NCI-H2081 (cell line): ENCODE measurements around the gene MED10.

Source experiments
- DNase-seq, 2 experiments: peaks; one replicate each; lab custom pipeline; 2025; lab: John Stamatoyannopoulos, UW

MED10 gene, protein sequence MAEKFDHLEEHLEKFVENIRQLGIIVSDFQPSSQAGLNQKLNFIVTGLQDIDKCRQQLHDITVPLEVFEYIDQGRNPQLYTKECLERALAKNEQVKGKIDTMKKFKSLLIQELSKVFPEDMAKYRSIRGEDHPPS

DNA sequence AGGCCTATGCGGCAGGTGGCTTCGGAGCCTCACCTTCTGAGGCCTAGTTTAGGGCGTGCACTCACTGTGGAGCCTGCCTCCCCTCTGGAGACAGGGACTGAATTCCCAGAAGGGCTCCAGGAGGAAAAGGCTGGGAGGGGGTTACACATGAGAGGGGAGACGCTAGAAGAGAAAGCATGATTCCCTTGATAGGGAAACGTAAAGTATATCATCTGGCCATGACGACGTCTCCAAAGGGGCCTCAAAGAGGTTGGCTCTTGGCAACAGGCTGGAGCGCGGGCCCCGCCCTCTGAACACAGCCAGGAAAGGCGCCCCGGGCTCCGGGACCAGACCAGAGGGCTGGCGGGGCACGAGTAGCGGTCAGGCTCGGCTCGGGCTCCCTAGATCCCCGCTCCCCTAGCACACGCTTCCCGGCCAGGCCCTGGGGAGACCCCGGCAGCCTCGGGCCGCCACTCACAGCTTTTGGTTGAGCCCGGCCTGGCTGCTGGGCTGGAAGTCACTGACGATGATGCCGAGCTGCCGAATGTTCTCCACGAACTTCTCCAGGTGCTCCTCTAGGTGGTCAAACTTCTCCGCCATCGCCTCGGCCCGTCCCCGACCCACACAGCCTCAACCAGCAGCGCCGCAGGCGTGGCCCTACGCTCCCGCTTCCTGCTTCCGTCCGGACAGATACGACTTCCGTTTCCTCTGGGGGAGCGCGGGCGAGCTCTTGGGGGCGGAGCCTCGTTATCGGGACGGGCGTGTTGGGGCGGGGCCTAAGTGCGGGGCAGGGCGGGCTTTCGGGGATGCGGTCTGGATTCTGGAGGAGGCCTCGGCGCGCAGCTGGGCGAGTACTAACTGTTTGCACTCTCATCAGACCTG is at the start of gene MED10:
MED10 (minus strand) TSS at position 643 of the 861 bp plus-strand sequence; CDS start at position 579, 64 bp downstream.
- peak; percentile 98 for DNase-seq

DNA sequence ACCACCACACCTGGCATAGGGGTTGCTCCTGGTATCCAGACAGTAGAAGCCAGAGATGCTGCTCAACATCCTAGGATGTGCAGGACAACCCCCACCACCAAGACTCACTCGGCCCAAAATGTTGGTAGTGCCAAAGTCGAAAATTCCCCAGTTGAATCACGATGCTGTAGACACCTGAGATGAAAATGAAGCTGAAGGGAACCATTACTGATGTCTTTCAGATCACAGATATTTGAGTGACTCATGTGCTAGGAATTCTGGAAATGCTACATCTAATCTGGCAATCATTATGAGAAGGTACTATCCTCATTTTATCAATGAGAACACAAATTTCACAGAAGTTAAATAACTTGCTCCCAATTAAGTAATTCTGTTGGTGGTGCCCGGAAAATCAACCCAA is 49.3 kb upstream of the MED10 start:
- no peak for DNase-seq

DNA sequence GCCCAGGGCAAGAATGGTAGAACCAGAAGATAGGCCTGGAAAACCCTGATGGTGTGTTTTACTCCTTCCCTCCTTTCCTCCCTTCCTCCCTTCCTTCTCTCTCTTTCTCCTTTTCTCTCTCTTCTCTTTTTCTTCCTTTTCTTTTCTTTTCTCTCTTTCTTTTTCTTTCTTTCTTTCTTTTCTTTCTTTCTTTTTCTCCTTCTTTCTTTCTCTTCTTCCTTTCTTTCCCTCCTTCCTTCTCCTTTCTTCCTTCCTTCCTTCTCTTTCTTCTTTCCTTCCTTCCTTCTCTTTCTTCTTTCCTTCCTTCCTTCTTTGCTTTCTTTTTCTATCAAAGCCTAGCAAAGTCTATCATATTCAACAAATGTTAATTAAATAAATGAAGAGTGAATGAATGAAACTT is 46.4 kb upstream of the MED10 start:
- DNase-seq = no peak

DNA sequence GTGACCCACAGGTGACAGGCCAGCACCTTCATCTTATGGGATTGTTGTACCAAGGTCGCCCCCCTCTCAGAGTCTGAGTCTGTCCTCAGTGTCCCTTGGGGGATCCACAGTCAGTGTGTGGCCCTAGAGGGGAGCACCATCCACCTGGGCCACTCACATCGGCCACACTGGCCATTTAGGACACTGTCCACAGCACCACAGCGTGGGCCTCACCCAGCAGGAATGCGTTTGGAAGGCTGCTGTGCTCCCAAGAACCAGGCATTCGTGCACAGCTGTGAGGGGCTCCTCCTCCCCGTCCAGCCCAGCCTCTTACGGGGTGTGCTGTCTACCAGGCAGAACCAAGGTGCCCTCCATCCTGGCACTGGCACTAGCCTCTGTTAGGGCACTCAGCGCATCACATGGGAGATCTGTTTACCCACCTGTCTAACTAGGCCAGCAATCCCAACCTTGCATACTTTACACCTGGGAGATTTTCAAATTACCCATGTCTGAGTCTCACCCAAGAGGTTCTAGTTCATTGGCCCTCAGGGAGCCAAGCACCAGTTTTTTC is 45.8 kb upstream of the MED10 start:
- peak in 1 of 2 experiments; percentile 60 for DNase-seq

DNA sequence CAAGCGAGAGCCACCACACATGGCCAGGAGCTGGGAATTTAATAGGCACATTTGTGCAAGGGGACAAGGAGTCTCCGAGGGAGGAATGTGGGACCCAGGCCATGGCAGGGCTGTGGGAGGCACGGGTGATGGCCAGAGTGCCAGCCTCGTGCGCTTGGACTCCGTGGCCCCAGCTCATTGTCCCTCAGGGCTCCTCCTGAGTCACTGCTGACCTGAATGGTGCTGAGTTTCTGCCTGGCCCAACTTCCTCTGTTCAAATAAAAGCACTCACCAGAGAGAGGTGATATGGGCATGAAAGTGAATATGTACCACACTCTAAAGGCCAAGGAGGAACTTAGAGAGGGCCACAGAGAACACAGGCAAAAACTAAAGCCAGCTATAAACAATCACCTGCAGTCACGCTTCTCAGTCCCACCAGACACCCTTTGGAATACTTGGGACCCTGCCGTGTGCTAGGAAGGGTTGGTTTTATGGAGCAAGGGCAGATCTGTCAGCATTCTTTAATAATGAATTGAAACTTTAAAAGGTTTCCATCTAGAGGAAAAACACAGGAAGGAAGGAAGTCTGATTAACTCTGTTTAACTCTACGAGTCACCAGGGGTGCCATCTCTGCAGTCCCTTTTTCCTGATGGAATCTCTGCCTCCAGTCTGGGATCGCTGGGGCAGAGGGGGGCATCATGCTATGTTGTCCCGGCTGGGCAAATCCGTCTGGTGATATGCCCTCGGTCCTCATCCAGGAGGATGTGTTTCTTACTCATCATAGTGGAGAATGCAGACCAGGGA is 45.2 kb upstream of the MED10 start:
- DNase-seq = no peak

DNA sequence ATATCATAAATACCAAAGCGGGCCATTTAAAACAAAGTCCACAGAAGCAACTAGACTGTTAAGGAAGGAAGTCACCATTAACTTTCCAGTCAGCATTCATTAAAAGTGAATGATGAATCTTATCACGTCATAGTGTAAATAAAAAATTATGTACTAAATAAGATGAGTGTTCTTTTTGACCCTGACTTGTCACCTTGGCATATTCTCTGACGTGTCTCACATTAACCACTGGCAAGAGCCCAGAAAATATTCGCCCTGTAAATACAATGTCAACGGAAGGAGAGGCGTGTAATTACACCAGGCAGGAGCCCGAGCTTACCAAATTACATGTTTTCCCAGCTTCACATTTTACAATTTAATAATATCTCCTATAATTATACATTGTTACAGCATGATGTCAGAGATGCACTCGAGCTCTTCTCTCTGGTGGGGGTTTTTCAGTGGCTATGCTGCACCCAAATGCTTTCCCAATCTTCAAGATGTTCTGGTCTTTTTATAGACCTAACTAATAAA is 41.0 kb upstream of the MED10 start:
- peak; percentile 99 to 100 for DNase-seq

DNA sequence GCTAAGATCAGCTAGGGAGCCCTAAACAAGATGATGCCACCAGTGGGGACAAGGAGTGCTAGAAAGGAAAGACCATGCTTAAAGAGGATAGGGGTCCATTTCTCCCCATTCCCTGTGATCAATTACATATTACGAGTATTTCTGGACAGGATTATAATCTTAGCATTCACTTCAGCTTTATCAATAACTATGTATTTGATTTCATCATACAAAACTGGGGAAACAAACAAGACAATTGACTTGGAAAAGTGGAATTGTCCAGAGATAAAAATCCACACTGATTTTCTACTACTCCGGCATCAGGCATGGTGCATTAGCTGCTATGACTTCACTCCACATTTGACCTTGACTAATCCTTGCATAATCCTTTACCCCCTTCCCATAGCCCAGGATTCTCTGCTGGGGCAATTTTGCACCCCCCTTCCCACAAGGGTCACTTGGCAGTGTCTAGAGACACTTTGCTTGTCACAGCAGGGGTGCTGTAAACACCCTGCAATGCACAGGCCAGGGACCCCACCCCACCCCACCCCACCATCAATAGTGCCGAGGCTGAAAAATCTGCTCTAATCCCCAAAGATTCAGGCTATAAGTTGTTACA is 40.4 kb upstream of the MED10 start:
- no peak for DNase-seq

DNA sequence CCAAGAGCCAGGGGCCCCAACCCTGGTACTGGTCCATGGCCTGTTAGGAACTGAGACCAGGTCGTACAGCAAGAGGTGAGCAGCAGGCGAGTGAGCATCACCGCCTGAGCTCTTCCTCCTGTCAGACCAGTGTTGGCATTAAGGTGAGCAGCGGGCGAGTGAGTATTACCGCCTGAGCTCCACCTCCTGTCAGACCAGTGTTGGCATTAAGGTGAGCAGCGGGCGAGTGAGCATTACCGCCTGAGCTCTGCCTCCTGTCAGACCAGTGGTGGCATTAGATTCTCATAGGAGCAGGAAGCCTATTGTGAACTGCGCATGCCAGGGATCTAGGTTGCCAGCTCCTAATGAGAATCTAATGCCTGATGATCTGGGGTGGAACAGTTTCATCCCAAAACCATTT is 39.3 kb upstream of the MED10 start:
- no peak for DNase-seq

DNA sequence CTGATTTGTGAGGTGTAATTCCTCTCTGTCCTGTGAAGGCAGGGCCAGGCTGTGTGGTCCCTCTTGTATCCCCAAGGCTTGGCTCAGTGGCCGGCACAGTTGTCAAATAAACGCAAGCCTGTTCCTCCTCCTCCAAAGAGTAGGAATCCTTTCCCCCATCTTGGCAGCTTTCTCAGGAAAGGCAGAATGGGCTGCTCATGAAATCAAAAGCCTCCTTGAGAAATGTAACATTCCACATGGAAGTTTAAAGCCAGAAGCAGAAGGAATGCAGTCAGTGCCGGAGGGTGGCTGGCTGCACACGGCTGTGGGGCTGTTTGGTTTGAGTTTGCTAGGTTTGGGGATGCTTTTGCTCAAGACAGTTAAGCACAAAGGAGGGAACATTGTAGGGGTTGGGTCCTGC is 34.5 kb upstream of the MED10 start:
- no peak for DNase-seq

DNA sequence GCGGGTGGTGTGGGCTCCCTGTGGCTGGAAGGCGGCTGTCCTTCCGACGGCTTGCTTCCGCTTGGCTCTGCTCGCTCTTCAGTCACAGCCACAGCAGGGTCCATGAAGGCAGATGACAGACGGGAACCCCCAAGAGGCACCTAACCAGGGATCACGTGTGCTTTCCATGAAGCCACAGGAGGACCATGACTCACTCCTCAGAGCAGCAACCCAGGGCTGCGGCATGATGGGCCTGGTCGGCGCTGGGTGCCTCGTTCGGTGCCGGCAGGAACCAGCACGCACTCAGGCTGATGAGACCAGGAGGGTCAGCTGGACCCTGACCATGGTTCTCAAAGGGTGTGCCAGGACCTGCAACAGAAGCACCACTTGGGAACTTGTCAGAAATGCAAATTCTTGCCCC is 32.8 kb upstream of the MED10 start:
- no peak for DNase-seq

DNA sequence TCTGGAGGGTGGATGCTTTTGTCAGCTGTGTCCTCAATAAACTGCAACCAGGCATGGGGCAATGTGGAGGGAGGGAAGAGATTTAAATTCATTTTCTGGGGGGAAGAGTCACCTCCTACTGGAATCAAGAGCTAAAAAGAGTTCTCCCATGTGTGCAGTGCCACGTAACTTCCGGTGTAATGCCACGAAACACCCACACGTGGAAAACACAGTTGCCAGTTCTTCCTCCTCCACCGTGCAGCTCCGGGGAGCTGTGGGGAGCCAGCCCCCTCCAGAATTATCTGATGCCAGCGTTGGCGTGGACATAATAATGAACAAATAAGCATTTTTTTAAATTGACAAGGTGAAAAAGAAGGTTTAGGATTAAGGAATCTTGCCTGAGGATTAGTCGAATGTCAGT is 32.1 kb upstream of the MED10 start:
- no peak for DNase-seq

DNA sequence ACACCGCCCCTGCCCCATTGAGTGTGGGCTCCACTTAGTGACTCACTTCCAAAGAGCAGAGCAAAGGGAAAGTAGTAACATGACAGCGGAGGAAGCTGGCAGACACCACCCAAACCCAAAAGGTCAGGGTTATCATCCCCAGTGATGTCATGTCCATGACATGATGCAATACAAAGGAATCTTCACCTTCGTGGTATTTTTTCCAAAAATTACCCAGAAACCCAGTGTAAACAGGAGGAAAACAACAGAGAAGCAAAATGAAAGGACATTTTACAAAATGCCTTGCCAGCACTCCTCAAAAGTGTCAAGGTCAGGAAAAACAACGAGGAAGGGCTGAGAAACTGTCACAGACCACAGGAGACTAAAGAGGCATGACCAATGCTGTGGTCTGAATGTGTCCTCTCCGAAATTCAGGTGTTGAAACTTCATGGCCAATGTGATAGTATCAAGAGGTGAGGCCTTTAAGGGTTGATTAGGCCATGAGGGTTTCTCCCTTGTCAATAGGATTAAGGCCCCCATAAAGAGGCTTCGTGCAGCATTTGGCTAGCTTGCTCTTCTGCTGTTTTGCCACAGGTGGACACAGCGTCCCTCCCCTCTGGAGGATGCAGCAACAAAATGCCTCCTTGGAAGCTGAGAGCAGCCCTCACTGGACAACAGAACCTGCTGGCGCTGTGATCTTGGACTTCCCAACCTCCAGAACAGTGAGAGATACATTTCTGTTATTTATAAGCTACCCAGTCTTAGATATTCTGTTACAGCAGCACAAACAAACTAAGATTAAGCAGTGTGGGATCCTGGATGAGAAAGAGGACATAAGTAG is 30.5 kb upstream of the MED10 start:
- DNase-seq = no peak

DNA sequence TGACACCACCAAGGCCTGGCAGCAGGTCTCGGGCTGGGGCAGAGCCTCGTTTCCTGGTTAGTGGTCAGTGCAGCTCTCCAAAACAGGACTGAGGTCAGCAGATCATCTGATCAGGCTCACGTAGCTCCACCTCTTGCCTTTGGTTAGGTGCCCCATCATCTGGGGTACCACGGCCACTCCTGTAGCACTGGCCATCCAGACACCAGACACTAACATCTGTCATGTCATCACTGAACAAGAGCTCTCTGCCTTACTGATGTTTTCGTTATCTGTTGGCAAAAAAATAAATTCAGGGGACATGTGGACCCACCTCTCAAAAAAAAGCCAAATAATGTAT is 29.9 kb upstream of the MED10 start:
- DNase-seq = no peak

DNA sequence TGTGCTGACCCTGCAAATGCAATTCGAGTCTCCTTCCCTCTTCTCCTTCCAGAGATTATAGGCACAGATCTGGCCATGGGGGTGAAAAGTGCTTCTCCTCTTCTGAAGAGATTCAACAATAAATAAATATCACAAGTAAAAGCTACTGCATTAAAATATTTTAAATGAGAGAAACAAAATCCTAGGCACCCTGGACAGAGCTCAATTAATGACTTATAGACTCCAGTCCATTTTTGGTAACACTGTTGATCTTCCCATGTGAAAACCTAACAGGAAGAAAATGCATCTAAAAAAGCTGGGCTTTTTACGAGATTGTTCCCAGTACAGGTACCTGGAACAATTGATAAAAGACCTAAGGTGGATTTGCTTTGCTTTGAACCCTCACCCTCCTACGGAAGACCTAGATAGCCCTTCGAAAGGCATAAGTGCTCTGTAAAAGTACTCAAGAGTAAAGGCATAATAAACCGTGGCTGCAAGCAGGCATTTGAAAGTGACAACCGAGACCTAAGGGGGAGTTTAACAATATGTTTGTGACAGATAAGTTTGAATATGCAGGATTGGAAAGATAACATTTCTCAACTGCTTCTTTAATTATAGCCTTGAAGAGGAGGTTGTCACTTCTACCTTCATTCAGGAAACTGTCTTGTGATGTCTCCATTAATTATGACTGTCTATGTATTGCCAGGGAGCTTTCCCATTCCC is 29.4 kb upstream of the MED10 start:
- DNase-seq = no peak

DNA sequence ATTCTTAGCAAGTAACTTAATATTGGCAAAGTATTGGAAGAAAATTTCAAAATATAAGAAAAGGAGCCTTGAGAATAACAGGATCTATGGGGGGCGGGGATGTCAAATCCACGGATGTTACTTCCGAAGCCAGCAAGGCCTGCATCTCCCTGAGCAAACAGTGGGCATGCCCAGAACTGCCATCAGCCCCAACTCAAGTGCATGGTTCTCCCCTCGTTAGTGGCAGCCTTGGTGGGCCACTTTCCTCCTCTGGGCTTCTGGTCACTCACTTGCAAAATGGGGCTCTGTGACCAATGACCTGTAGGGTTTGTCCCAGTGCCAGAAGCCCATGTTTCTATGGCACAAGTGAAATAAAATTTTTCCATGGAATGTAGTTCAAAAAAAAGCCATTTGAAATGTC is 27.2 kb upstream of the MED10 start:
- DNase-seq = no peak

DNA sequence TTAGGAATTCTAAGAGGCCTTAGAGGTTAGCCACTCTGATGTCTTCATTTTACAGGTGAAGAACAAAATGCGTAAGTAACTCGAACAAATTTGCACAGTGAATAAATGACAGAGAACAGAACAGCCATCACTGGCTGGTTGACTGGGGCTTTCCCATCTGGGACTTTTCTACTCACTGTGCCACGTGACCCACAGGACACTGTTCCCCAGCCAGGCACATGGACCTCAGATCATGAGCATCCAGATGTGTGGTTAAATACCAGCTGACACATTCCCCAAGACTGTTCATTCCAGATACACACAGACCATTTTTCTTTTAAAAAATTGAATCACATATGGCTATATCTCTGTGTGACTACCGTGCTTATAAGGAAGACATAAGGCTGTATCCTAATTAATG is 25.8 kb upstream of the MED10 start:
- no peak for DNase-seq

DNA sequence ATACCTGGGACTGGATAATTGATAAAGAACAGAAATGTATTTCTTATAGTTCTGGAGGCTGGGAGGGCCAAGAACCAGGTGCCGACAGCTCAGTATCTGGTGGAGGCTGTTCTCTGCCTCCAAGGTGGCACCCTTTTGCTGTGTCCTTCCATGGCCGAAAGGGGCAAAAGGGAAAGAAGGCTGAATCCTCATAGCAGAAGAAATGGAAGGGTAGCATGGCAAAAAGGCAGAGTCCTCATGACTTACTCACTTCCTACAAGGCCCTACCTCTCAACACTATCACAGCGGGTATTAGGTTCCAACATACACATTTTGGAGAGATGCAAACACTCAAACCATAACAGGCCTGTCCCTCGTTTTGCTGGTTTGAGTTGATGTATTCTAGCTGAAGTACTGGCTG is 25.1 kb upstream of the MED10 start:
- no peak for DNase-seq

DNA sequence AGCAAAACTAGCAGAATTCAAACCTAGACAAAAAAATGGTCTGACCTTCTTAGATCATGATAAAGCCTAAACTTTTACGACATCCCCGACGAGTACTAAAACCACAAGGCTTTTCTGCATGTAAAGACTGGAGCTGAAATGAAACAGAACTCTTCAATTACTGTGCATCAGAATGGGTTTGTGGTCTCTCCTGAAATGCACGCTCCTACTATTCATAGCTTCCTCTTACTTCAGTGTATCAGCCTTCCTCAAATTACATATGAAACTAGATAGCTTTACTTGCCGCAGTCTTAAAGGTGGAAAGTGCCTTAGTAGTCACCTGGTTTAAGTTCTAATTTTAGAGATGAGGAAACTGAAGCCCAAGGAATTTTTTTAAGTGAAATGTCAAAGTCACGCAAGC is 24.6 kb upstream of the MED10 start:
- DNase-seq = no peak

DNA sequence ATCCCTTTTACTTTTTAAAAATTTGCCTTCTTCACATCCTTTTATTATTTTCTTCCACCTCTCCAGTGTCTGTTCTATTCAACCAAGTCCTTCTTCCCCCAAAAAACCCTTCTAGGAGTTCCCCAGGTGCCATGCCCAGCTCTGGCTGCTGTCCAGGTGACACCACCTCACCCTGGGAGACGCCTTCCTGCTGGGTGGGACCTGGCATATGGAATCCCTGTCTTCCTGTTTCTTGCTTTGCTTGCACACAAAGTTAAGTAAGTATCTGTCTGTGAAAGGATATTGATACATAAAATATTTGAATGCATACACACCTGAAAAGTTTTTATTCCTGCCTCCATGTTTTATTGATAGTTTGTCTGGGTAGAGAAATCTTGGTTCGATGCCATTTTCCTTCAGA is 23.1 kb upstream of the MED10 start:
- DNase-seq = peak in 1 of 2 experiments; percentile 40
